Measurements from ENCODE around the gene JAZF1. TPM values are rescaled to one million over a fixed set of nuclear protein-coding genes. Genes with fewer than 3 reads are reported as not detected.
"Not testable (repeated sequence)": the region's sequence is repeated elsewhere in the genome, so short reads cannot be mapped to it uniquely, and the experiment has no call there.

Gene JAZF1
- total RNA-seq, 2 experiments from 2014 or later = 2.1 to 2.8 TPM

DNA sequence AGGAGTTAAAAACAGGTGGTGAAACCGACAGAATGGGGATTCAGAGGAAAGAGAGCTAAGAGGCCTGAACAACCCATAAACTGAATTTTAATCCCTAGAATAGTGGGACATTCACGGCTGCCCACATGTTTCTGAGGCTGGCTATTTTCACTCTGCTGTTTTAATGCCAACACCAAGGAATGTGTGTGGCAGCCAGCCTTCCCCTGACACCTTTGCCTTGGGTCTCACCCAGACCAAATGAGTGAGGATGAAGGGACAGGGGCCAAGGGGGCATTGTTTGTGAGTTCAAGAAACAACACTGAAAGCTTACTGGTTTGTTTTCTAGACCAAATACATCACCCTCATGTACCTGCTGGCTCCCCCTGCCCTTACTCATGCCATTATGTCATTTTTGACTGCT, 164.3 kb downstream of the JAZF1 start:
- Mint-ChIP-seq H3K36me3 (peaks cover 14% of the 10 kb centered on the region), H3K9me3 (ENCODE audit: low read depth) (peaks cover 8% of the 10 kb centered on the region), H3K4me1 (peaks cover 3% of the 10 kb centered on the region), H3K27ac (no peak overlapping the region), H3K27me3 (no peaks in the 10 kb centered on the region), H3K4me3 (no peak overlapping the region)
- no peak for DNase-seq
- CTCF ChIA-PET = no interaction called here
- ATAC-seq = no peak

DNA sequence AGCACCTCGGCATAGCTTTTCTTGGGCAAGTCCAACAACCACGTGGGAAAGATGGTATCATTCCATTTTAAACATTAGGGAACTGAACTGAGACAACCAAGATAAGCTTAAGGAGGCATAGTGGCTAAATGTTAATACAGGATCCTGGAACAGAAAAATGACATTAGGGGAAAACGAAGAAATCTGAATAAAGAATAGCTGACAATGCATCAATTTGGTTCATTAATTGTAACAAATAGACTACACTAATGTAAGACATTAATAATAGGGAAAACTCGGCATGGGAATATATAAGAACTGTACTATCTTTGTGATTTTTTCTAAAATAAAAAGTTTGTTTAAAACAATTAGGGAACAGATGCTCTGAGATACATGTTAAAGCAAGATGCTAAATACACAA, 165.4 kb downstream of the JAZF1 start:
- CTCF ChIA-PET = no interaction called here
- ATAC-seq (no peak), DNase-seq (no peak)
- Mint-ChIP-seq H3K27ac (no peak overlapping the region), H3K4me3 (no peak overlapping the region), H3K9me3 (ENCODE audit: low read depth) (peaks cover 8% of the 10 kb centered on the region), H3K27me3 (no peaks in the 10 kb centered on the region), H3K4me1 (peaks cover 2% of the 10 kb centered on the region), H3K36me3 (peaks cover 14% of the 10 kb centered on the region)

DNA sequence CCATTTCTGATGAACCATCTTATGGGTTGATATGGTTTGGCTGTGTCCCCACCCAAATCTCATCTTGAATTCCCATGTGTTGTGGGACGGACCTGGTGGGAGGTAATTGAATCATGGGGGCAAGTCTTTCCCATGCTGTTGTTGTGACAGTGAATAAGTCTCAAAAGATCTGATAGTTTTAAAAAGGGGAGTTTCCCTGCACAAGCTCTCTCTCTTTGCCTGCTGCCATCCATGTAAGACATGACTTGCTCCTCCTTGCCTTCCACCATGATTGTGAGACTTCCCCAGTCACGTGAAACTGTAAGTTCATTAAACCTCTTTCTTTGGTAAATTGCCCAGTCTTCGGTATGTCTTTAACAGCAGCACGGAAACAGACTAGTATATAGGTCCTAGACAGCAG, 166.3 kb downstream of the JAZF1 start:
- H3K4me3 Mint-ChIP-seq; DNase-seq; H3K4me1 Mint-ChIP-seq; H3K27ac Mint-ChIP-seq; H3K27me3 Mint-ChIP-seq; CTCF ChIA-PET; ATAC-seq; H3K9me3 Mint-ChIP-seq (ENCODE audit: low read depth): not testable (repeated sequence)
- peaks cover 14% of the 10 kb centered on the region for H3K36me3 Mint-ChIP-seq

DNA sequence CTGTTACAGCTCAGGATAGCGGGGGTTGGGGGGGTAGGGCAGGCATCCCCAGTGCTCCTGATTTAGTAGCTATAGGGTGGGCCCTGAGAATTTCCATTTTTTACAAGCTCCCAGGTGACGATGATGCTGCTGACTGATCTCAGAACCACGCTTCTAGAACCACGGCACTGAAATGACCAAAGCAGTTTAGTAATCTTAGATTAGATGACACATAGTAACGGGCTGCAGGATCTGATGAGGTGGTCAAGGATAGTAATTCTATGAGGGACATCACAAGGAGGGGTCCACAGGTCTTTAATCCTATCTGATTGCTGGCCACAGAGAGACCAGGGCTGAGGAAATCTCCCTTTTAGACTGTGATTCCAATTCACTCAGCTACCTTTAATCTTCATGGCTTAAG, 167.2 kb downstream of the JAZF1 start:
- DNase-seq = no peak
- Mint-ChIP-seq H3K4me3 (no peak overlapping the region), H3K27me3 (no peaks in the 10 kb centered on the region), H3K9me3 (ENCODE audit: low read depth) (peaks cover 8% of the 10 kb centered on the region), H3K36me3 (peaks cover 14% of the 10 kb centered on the region), H3K4me1 (no peaks in the 10 kb centered on the region), H3K27ac (no peak overlapping the region)
- CTCF ChIA-PET = no interaction called here
- ATAC-seq = no peak

- H3K9me3 Mint-ChIP-seq (ENCODE audit: low read depth) = peaks cover 8% of the 10 kb centered on the region
- H3K4me1 Mint-ChIP-seq = no peaks in the 10 kb centered on the region
- no peak overlapping the region for H3K4me3 Mint-ChIP-seq
- DNase-seq = no peak
- ATAC-seq = no peak
- H3K27ac Mint-ChIP-seq = no peak overlapping the region
- CTCF ChIA-PET = no interaction called here
- no peaks in the 10 kb centered on the region for H3K27me3 Mint-ChIP-seq
- H3K36me3 Mint-ChIP-seq = peaks cover 14% of the 10 kb centered on the region
These were observed 167.6 kb downstream of the JAZF1 start for GRCh38 chr7:28013019-28013418.

DNA sequence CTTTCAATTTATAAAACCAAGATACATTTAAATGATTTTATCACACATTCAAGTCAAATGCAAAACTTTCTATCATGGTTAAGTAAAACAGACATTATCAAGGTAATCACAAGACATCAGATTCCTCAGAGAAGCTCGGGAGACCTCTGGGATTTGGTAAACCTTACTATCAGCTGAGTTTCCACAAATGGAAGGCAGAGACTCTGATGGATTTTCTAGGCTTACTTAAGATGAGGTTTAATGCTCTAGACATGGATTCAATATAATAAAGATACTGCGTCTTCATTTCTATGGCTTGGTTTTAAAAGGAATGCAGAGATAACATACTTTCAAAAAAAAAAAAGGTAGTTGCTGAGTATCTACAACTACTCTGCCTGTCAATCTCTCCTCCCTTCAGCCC, 171.7 kb downstream of the JAZF1 start:
- H3K36me3 Mint-ChIP-seq = peaks cover 6% of the 10 kb centered on the region
- CTCF ChIA-PET = no interaction called here

DNA sequence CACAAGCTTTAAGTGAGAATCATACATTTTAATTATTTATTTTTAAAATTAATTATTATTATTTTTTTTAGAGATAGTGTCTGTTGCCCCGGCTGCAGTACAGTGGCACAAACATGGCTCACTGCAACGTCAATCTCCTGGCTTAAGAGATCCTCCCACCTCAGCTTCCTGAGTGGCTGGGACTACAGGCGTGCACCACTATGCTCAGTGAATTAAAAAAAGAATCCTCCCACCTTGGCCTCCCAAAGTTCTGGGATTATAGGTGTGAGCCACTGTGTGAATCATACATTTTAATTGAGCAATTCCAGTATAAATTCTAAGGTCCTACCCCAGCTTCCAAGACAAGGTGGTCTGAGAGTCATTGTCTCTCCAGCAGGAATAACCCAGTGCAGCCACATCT, 172.4 kb downstream of the JAZF1 start:
- H3K4me1 Mint-ChIP-seq = peaks cover 11% of the 10 kb centered on the region
- CTCF ChIA-PET = interaction anchor here (3.7 kb wide), 1 partner anchor 12 kb away, joined by 13 read pairs; no protein-coding TSS in a partner anchor
- no peaks in the 10 kb centered on the region for H3K9me3 Mint-ChIP-seq (ENCODE audit: low read depth)
- H3K4me3 Mint-ChIP-seq = no peak overlapping the region
- no peak for ATAC-seq
- no peak overlapping the region for H3K27ac Mint-ChIP-seq
- H3K27me3 Mint-ChIP-seq = no peaks in the 10 kb centered on the region
- no peak for DNase-seq
- H3K36me3 Mint-ChIP-seq = peaks cover 1% of the 10 kb centered on the region

More for the DNA sequence above, 171.7 kb downstream of the JAZF1 start:
- Mint-ChIP-seq H3K4me3 (no peak overlapping the region), H3K4me1 (peaks cover 11% of the 10 kb centered on the region), H3K9me3 (ENCODE audit: low read depth) (no peaks in the 10 kb centered on the region), H3K27ac (no peak overlapping the region), H3K27me3 (no peaks in the 10 kb centered on the region)
- DNase-seq = no peak
- no peak for ATAC-seq

DNA sequence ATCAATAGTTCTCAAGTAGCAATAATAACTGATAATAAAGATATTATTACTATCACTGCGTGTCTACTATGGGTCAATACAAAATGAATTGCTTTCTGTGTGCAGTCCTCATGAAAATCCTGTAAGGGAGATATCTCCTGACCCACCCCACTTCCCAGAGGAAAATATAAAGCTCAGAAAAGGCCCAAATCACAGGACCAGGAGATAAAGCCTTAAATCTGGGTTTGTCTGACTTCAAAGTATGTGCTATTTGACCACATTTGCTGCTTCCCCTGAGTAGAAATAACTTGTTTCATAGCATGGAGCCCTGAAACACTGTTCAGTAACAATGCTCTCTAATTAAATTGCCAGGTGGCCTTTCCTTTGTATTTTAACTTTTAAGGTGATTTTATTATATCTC, 174.1 kb downstream of the JAZF1 start:
- H3K4me1 Mint-ChIP-seq = peaks cover 11% of the 10 kb centered on the region
- ATAC-seq = no peak
- no peaks in the 10 kb centered on the region for H3K27me3 Mint-ChIP-seq
- H3K9me3 Mint-ChIP-seq (ENCODE audit: low read depth) = no peaks in the 10 kb centered on the region
- H3K4me3 Mint-ChIP-seq = no peak overlapping the region
- H3K27ac Mint-ChIP-seq = no peak overlapping the region
- H3K36me3 Mint-ChIP-seq = no peaks in the 10 kb centered on the region
- CTCF ChIA-PET = interaction anchor here (3.7 kb wide), 1 partner anchor 14 kb away, joined by 13 read pairs; no protein-coding TSS in a partner anchor
- no peak for DNase-seq

- no peaks in the 10 kb centered on the region for H3K36me3 Mint-ChIP-seq
- no peak overlapping the region for H3K27ac Mint-ChIP-seq
- no peak for DNase-seq
- H3K9me3 Mint-ChIP-seq (ENCODE audit: low read depth) = no peaks in the 10 kb centered on the region
- H3K4me1 Mint-ChIP-seq = peaks cover 11% of the 10 kb centered on the region
- CTCF ChIA-PET = interaction anchor here (3.7 kb wide), 1 partner anchor 14 kb away, joined by 13 read pairs; no protein-coding TSS in a partner anchor
- ATAC-seq = no peak
- H3K27me3 Mint-ChIP-seq = no peaks in the 10 kb centered on the region
- H3K4me3 Mint-ChIP-seq = no peak overlapping the region
These were observed 174.8 kb downstream of the JAZF1 start for GRCh38 chr7:28005847-28006231.

GRCh38 chr7:28005075-28005846, 175.3 kb downstream of the JAZF1 start:
- no peak overlapping the region for H3K4me3 Mint-ChIP-seq
- CTCF ChIA-PET = interaction anchor here (1.1 to 3.7 kb wide), 2 partner anchors 13 to 15 kb away, joined by 3 to 13 read pairs; no protein-coding TSS in a partner anchor
- H3K27me3 Mint-ChIP-seq = no peaks in the 10 kb centered on the region
- H3K4me1 Mint-ChIP-seq = peaks cover 11% of the 10 kb centered on the region
- no peak overlapping the region for H3K27ac Mint-ChIP-seq
- no peaks in the 10 kb centered on the region for H3K9me3 Mint-ChIP-seq (ENCODE audit: low read depth)
- ATAC-seq (no peak), DNase-seq (no peak)
- no peaks in the 10 kb centered on the region for H3K36me3 Mint-ChIP-seq

DNA sequence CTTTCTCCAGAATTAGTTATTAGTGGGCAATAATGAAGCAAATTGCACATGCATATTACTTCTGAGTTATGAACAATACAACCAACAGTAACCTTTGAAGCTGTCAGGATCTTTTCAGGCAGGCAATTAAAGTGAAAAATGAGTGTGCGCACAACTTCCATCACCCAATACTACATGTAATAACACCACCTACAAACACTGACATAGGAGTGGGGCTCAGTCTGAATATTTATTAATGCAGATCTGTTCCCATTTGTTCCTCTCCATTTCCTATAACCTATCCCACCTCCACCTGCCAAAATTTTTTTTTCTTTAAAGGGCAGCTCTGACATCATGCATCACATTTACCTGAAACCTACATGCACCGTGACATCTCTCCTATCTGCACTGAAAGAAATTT, 177.2 kb downstream of the JAZF1 start:
- Mint-ChIP-seq H3K9me3 (ENCODE audit: low read depth) (no peaks in the 10 kb centered on the region), H3K4me1 (peaks cover 11% of the 10 kb centered on the region), H3K4me3 (no peak overlapping the region), H3K27me3 (no peaks in the 10 kb centered on the region), H3K27ac (no peak overlapping the region), H3K36me3 (no peaks in the 10 kb centered on the region)
- CTCF ChIA-PET = interaction anchor here (0.8 kb wide), 1 partner anchor 17 kb away, joined by 4 read pairs; no protein-coding TSS in a partner anchor
- no peak for DNase-seq
- ATAC-seq = no peak

DNA sequence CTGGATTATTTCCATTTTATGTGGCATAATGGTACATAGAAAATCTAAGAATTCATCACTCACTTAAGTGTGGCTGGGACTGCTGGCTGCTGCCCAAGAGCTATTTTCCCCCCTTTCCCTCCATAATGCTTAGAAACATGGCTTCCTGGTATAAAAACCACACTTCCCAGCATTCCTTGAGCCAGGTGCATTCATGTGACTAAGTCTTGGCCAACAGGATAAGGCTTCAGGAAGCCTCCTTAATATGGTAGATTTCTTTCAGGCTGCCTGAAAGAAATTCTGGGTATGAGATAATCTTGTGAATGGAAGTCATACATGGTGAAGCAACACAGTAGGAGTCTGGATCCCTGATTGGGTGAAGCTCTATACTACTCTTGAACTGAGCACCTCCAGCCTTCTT, 178.0 kb downstream of the JAZF1 start:
- Mint-ChIP-seq H3K9me3 (ENCODE audit: low read depth) (no peaks in the 10 kb centered on the region), H3K36me3 (no peaks in the 10 kb centered on the region), H3K27ac (no peak overlapping the region), H3K4me1 (peaks cover 11% of the 10 kb centered on the region), H3K27me3 (no peaks in the 10 kb centered on the region), H3K4me3 (no peak overlapping the region)
- DNase-seq = no peak
- CTCF ChIA-PET = interaction anchor here (0.8 kb wide), 1 partner anchor 17 kb away, joined by 4 read pairs; no protein-coding TSS in a partner anchor
- no peak for ATAC-seq

GRCh38 chr7:28001896-28002295, 178.7 kb downstream of the JAZF1 start:
- no peak overlapping the region for H3K27ac Mint-ChIP-seq
- ATAC-seq = no peak

GRCh38 chr7:27999829-28000228, 180.8 kb downstream of the JAZF1 start:
- ATAC-seq = no peak
- CTCF ChIA-PET = no interaction called here

More at GRCh38 chr7:28001896-28002295, 178.7 kb downstream of the JAZF1 start:
- Mint-ChIP-seq H3K4me3 (no peak overlapping the region), H3K36me3 (no peaks in the 10 kb centered on the region), H3K4me1 (peaks cover 11% of the 10 kb centered on the region), H3K9me3 (ENCODE audit: low read depth) (no peaks in the 10 kb centered on the region), H3K27me3 (no peaks in the 10 kb centered on the region)
- CTCF ChIA-PET = no interaction called here
- no peak for DNase-seq

More at GRCh38 chr7:27999829-28000228, 180.8 kb downstream of the JAZF1 start:
- Mint-ChIP-seq H3K27ac (no peak overlapping the region), H3K4me3 (no peak overlapping the region), H3K36me3 (no peaks in the 10 kb centered on the region), H3K27me3 (no peaks in the 10 kb centered on the region), H3K9me3 (ENCODE audit: low read depth) (no peaks in the 10 kb centered on the region), H3K4me1 (peaks cover 2% of the 10 kb centered on the region)
- DNase-seq = no peak

Measured in activated CD8-positive, alpha-beta memory T cell treated with anti-CD3 and anti-CD28 coated beads, Interleukin-2, amount 10 ng/mL, durations not matched to agents 7 days and 5 days (primary cell).